Duodenal mucosa (tissue), 2 donors: Measurements from ENCODE around the gene PRCC.

Source experiments
- H3K27ac ChIP-seq: one replicate; pipeline ENCODE4 v1.7.0; 2013; ENCODE audit warnings: low read depth, low read length
- H3K27me3 ChIP-seq, 2 donors: one replicate each; pipeline ENCODE4 v1.7.0; 2013; ENCODE audit warnings: low read length in 2 of 2, control low read depth in 1 of 2; ENCODE audit not compliant: insufficient read depth in 2 of 2, control insufficient read depth in 1 of 2
- H3K36me3 ChIP-seq, 2 donors: one replicate each; pipeline ENCODE4 v1.7.0; 2013; ENCODE audit warnings: low read length in 2 of 2, control low read depth in 1 of 2; ENCODE audit not compliant: insufficient read depth in 2 of 2, control insufficient read depth in 1 of 2
- H3K4me1 ChIP-seq, 2 donors: one replicate each; pipeline ENCODE4 v1.7.0; 2013; ENCODE audit warnings: low read length in 2 of 2, control low read depth in 1 of 2; ENCODE audit not compliant: insufficient read depth in 2 of 2, control insufficient read depth in 1 of 2
- H3K4me3 ChIP-seq, 2 donors: one replicate each; pipeline ENCODE4 v1.7.0; 2013; ENCODE audit warnings: low read length in 2 of 2, low read depth in 1 of 2
- H3K9ac ChIP-seq, 2 donors: one replicate each; pipeline ENCODE4 v1.7.0; 2013; ENCODE audit warnings: low read length in 2 of 2, low read depth in 1 of 2
- H3K9me3 ChIP-seq, 2 donors: one replicate each; pipeline ENCODE4 v1.7.0; 2013; ENCODE audit warnings: low read length in 2 of 2, control low read depth in 1 of 2; ENCODE audit not compliant: control insufficient read depth in 1 of 2

PRCC gene

GRCh38 chr1:156744344-156744743, 23.0 kb upstream of the PRCC start:
- Histone ChIP-seq H3K36me3 (peaks cover 19 to 27% of the 10 kb centered on the region in 2 donors), H3K4me3 (no peak overlapping the region), H3K27me3 (no peaks in the 10 kb centered on the region), H3K9ac (no peak overlapping the region), H3K9me3 (no peaks in the 10 kb centered on the region), H3K4me1 (peaks cover 48 to 56% of the 10 kb centered on the region in 2 donors), H3K27ac (no peak overlapping the region)

- no peaks in the 10 kb centered on the region for H3K27me3 ChIP-seq
- H3K9me3 ChIP-seq, result no peaks in the 10 kb centered on the region
- no peak overlapping the region for H3K27ac ChIP-seq
- no peak overlapping the region for H3K4me3 ChIP-seq
- peak overlapping the region in 1 of 2 donors; percentile 95 for H3K9ac ChIP-seq
- H3K4me1 ChIP-seq, result peaks cover 54 to 56% of the 10 kb centered on the region in 2 donors
- H3K36me3 ChIP-seq, result peaks cover 19 to 27% of the 10 kb centered on the region in 2 donors
Observed at GRCh38 chr1:156744786-156745419, 22.4 kb upstream of the PRCC start.

- Histone ChIP-seq H3K4me1 (peaks cover 52 to 55% of the 10 kb centered on the region in 2 donors), H3K4me3 (peak overlapping the region in 1 of 2 donors; percentile 69), H3K36me3 (peaks cover 19 to 27% of the 10 kb centered on the region in 2 donors), H3K9ac (peak overlapping the region; percentile 63 to 95), H3K27ac (no peak overlapping the region), H3K9me3 (no peaks in the 10 kb centered on the region), H3K27me3 (no peaks in the 10 kb centered on the region)
Observed at GRCh38 chr1:156745881-156746280, 21.5 kb upstream of the PRCC start.

- Histone ChIP-seq H3K4me3 (peak overlapping the region; percentile 63 to 69), H3K27me3 (no peaks in the 10 kb centered on the region), H3K27ac (peak overlapping the region; percentile 98), H3K4me1 (peaks cover 50 to 54% of the 10 kb centered on the region in 2 donors), H3K36me3 (peaks cover 19 to 27% of the 10 kb centered on the region in 2 donors), H3K9me3 (no peaks in the 10 kb centered on the region), H3K9ac (peak overlapping the region; percentile 63 to 95)
Observed at GRCh38 chr1:156746406-156746727, 21.0 kb upstream of the PRCC start.

- H3K9ac ChIP-seq, result peak overlapping the region; percentile 85 to 95
- H3K4me3 ChIP-seq, result peak overlapping the region; percentile 93 to 94
- no peaks in the 10 kb centered on the region for H3K27me3 ChIP-seq
- peaks cover 19 to 27% of the 10 kb centered on the region in 2 donors for H3K36me3 ChIP-seq
- H3K27ac ChIP-seq, result peak overlapping the region; percentile 98
- peaks cover 0 to under 1% of the 10 kb centered on the region in 2 donors for H3K9me3 ChIP-seq
- peaks cover 44 to 49% of the 10 kb centered on the region in 2 donors for H3K4me1 ChIP-seq
Observed at GRCh38 chr1:156746728-156747631, 20.4 kb upstream of the PRCC start.

GRCh38 chr1:156747742-156748669, 19.3 kb upstream of the PRCC start:
- Histone ChIP-seq H3K4me1 (peaks cover 49 to 60% of the 10 kb centered on the region in 2 donors), H3K9ac (peak overlapping the region; percentile 85 to 95), H3K36me3 (peaks cover 18 to 21% of the 10 kb centered on the region in 2 donors), H3K27ac (peak overlapping the region; percentile 95), H3K27me3 (no peaks in the 10 kb centered on the region), H3K4me3 (peak overlapping the region; percentile 93 to 94), H3K9me3 (peaks cover 0 to 1% of the 10 kb centered on the region in 2 donors)

GRCh38 chr1:156748670-156749418, 18.5 kb upstream of the PRCC start:
- peaks cover 10 to 13% of the 10 kb centered on the region in 2 donors for H3K36me3 ChIP-seq
- H3K9me3 ChIP-seq, result peaks cover 0 to 1% of the 10 kb centered on the region in 2 donors
- H3K27me3 ChIP-seq, result no peaks in the 10 kb centered on the region
- H3K4me3 ChIP-seq, result peak overlapping the region; percentile 93 to 94
- H3K4me1 ChIP-seq, result peaks cover 52 to 62% of the 10 kb centered on the region in 2 donors
- H3K9ac ChIP-seq, result peak overlapping the region; percentile 85 to 95
- peak overlapping the region; percentile 95 for H3K27ac ChIP-seq

- Histone ChIP-seq H3K4me3 (peak overlapping the region; percentile 93 to 94), H3K27ac (peak overlapping the region; percentile 95), H3K9ac (peak overlapping the region; percentile 85 to 95), H3K36me3 (peaks cover 6 to 8% of the 10 kb centered on the region in 2 donors), H3K4me1 (peaks cover 52 to 62% of the 10 kb centered on the region in 2 donors), H3K27me3 (no peaks in the 10 kb centered on the region), H3K9me3 (peaks cover 0 to 1% of the 10 kb centered on the region in 2 donors)
Observed at GRCh38 chr1:156749419-156750118, 17.8 kb upstream of the PRCC start.
